Measurements from ENCODE around the gene KRTAP5-9.
"Not testable (repeated sequence)": the region's sequence is repeated elsewhere in the genome, so short reads cannot be mapped to it uniquely, and the experiment has no call there.

The KRTAP5-9 gene

GRCh38 chr11:71548120-71548519 lies at the start of gene KRTAP5-9:
Gene KRTAP5-9 (plus strand): TSS chr11:71548420. CDS start chr11:71548658, 238 bp downstream.
- no peak for DNase-seq

- DNase-seq, result no peak
These were observed 49.1 kb upstream of the KRTAP5-9 start for GRCh38 chr11:71499125-71499524.

- DNase-seq, result no peak
These were observed 48.7 kb upstream of the KRTAP5-9 start for GRCh38 chr11:71499546-71499945.

GRCh38 chr11:71500601-71501021 lies 47.6 kb upstream of the KRTAP5-9 start:
- no peak for DNase-seq

- DNase-seq, result no peak
These were observed 46.9 kb upstream of the KRTAP5-9 start for GRCh38 chr11:71501071-71501985.

GRCh38 chr11:71502026-71502425 lies 46.2 kb upstream of the KRTAP5-9 start:
- no peak for DNase-seq

GRCh38 chr11:71502871-71503435 lies 45.3 kb upstream of the KRTAP5-9 start:
- DNase-seq, result no peak

GRCh38 chr11:71504531-71504930 lies 43.7 kb upstream of the KRTAP5-9 start:
- DNase-seq, result no peak

GRCh38 chr11:71505001-71505400 lies 43.2 kb upstream of the KRTAP5-9 start:
- no peak for DNase-seq

GRCh38 chr11:71505781-71506180 lies 42.4 kb upstream of the KRTAP5-9 start:
- no peak for DNase-seq

GRCh38 chr11:71507102-71507501 lies 41.1 kb upstream of the KRTAP5-9 start:
- no peak for DNase-seq

- no peak for DNase-seq
These were observed 29.4 kb upstream of the KRTAP5-9 start for GRCh38 chr11:71518506-71519471.

- no peak for DNase-seq
These were observed 28.7 kb upstream of the KRTAP5-9 start for GRCh38 chr11:71519546-71519945.

GRCh38 chr11:71525188-71525937 lies 22.9 kb upstream of the KRTAP5-9 start:
- no peak for DNase-seq

- DNase-seq, result no peak
These were observed 22.2 kb upstream of the KRTAP5-9 start for GRCh38 chr11:71525938-71526495.

- DNase-seq, result not testable (repeated sequence)
These were observed 21.2 kb upstream of the KRTAP5-9 start, which contains the start of gene KRTAP5-7 for GRCh38 chr11:71526796-71527575. Gene KRTAP5-7 (plus strand): TSS chr11:71527267. CDS start chr11:71527301, 34 bp downstream.

GRCh38 chr11:71527576-71528210 lies 20.5 kb upstream of the KRTAP5-9 start:
- no peak for DNase-seq

GRCh38 chr11:71530602-71531001 lies 17.6 kb upstream of the KRTAP5-9 start:
- no peak for DNase-seq

GRCh38 chr11:71532036-71532610 lies 16.1 kb upstream of the KRTAP5-9 start:
- no peak for DNase-seq

All from NCI-H2081 (cell line).